Prostate gland (tissue), 2 donors: ENCODE results near the gene PANK4.

Source experiments
- CTCF ChIP-seq, 4 experiments: fragments of 200-600 bp in 2 of 4; fragments of 450-650 bp in 2 of 4; sonication (generic) in 2 of 4; IDR thresholded peaks; 1 replicate in 3 of 4; 2 replicates in 1 of 4; pipeline ENCODE4 v1.5.1; 2016 to 2019; ENCODE audit warnings: antibody characterized with exemption in 4 of 4, mild to moderate bottlenecking in 2 of 4, moderate library complexity in 2 of 4
- POLR2A ChIP-seq: fragments of 450-650 bp; IDR thresholded peaks from one replicate; pipeline ENCODE4 v1.6.1; 2016; ENCODE audit warnings: antibody characterized with exemption, mild to moderate bottlenecking

GRCh38 chr1:2543543-2544092 is 17.2 kb upstream of the PANK4 start:
- TF ChIP-seq CTCF (IDR thresholded peaks at IDR 0.05) (no peak), POLR2A (no peak)
